HG03520 (cell line): Measurements from ENCODE around the gene AHCY.
"Not testable (repeated sequence)": the region's sequence is repeated elsewhere in the genome, so short reads cannot be mapped to it uniquely, and the experiment has no call there.

Experiments
- ATAC-seq: cut with Tn5 transposase; IDR thresholded peaks from one replicate; pipeline ENCODE4 v1.9.1; 2021; ENCODE audit warnings: mild to moderate bottlenecking, moderate library complexity; ENCODE audit not compliant: unreplicated experiment

The AHCY gene

DNA sequence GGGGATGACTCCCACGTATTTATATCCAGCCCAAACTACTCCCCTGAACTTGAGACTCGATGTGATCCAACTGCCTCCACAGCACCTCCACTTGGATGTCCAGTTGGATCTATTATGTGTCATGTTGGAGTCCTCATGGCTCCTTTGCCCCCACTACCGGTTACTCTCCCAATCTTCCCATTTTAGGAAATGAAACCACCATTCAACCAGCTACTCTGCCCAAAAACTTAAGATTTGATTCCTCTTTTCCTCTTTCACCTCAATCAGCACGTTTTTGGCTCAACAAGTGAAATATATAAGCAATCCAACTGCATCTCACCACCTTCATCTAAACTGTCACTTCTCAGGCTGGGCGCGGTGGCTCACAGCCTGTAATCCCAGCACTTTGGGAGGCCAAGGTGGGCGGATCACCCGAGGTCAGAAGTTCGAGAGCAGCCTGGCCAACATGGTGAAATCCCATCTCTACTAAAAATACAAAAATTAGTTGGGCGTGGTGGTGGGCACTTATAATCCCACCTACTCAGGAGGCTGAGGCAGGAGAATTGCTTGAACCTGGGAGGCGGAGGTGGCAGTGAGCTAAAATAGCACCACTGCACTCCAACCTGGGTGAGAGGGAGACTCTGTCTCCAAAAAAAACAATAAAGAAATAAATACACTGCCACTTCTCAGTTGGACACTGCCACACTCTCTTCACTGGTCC lies 3.4 kb downstream of the AHCY start:
- ATAC-seq, result no peak

DNA sequence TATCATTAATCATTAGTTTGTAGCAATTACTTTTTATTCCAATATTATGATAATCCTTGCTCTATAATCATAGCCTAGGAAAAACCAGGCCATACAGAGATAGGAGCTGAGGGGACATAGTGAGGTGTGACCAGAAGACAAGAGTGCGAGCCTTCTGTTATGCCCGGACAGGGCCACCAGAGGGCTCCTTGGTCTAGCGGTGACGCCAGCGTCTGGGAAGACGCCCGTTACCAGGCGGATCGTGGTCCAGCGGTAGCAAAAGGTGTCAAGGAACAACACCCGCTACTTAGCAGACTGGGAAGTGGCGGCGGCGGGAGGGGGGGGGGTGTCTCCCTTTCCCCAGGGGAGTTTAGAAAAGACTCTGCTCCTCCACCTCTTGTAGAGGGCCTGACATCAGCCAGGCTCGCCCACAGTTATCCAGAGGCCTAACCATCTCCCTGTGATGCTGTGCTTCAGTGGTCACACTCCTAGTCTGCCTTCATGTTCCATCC lies 4.8 kb downstream of the AHCY start:
- not testable (repeated sequence) for ATAC-seq

DNA sequence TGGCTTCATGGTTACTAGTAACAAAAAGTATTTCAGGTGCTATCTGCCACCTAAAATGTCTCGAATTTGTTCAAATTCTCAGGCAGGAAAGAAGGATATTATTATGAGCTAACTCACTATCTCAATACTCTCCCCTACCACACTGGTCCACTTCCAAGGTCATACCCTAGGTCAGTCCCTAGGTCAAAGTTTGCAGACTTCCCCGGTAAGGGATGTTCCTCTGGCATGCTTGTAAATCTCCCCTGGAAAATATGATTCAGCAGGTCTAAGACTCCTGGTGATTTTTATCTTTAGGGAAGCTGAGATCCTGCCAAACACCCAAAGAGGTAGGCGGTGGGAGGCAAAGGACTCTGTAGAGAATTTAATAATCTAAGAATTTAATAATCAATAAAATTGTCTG lies 6.7 kb downstream of the AHCY start:
- ATAC-seq, result no peak

DNA sequence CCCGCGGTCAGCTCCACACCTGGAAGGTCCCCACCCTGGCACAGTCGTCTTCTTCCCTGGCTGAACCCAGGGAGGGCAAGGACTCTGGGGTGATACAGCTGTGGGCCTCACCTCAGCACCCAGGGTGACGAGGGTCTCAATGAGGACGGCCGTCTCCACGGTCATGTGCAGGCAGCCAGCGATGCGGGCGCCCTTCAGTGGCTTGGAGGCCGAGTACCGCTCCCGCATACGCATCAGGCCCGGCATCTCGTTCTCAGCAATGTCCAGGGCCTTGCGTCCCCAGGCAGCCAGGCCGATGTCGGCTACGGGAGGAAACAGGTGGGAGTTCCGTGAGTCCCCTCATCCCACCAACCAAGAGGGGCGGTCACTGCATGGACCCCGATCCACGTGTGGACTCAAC lies 7.9 kb downstream of the AHCY start:
- no peak for ATAC-seq

DNA sequence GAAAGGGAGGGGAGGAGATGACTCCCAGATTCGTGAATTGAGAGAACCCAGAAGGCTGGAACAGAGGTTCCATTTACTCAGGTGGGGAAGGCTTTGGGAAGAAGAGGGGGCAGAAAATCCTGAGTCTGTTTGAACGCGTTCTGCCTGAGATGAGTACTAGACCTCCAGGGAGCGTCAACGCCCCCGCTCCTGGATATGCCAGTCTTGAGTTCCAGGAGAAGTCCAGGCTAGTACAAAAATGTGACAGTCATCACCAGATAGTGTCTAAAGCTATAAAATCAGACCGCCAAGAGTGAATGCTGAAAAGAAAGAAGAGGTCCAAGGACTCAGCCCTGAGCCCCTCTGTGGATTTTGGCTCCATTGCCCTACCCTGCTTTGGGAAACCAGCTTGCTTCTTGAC lies 8.6 kb downstream of the AHCY start:
- no peak for ATAC-seq

DNA sequence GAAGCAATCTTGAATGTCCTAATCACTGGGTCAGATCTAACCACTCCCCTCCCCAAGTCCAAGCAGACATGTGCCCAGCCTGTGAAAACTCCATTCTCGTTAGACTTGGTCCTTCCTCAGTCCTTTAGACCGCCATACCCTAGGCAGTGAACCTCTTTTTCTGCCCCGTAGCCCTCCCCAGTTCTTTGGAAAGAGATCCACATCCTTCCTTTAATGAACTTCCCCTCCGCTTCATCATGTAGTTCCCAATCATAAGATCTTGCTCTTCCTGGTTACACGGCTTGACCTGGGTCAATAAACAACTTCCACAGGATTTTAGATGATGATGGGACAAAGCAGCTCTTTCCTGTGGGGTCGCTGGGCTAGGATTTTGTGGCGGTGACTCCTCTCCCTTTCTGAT lies 9.6 kb downstream of the AHCY start:
- no peak for ATAC-seq

DNA sequence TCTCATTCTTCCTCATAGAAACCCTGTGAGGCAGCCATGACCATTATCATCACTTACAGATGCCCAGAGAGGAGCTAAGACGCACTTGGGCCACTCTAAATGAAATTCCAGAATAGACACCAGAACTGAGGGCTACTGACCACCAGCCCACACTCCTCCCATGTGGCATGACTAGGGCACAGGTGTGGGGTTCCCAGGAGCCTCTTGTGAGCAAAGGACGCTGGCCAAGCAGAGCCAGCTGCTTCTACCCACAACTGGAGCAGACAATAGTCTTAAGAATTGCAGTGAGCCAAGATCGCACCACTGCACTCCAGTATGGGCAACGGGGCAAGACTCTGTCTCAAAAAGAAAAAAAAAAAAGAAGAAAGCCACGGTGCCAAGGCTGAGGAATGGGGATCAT lies 10.0 kb downstream of the AHCY start:
- no peak for ATAC-seq

DNA sequence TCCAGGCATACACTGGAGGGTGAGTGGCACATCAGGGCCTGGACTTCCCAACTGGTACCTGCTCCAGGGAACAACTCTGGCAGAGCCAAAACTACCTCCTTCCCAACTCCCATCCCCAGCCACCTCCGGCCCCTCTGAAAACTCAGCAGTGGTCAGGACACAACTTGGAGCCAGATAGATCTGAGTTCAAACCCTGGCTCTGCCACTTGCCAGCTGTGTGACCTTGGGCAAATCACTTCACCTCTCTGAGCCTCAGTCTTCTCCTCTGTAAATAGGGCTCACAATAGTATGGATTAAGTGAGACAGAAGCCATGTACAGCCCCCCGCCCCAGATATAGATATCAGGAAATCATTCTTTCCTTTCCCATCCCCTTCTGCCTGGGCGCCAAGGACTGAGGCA lies 10.7 kb downstream of the AHCY start:
- no peak for ATAC-seq

DNA sequence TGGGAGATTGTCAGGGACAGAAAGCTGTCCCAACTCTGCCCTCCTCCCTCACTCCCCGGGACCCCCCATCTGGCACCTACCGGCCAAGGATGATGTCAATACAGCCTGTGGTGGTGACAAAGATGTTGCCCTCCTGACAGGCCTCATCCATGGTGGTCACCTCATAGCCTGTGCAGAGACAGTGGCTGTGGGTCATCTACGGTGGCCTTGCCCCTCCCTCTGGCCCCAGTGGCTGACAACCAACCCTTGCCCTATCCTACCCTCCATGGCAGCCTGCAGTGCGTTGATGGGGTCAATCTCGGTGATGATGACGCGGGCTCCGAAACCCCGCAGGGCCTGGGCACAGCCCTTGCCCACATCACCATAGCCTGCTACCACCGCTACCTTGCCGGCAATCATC lies 12.7 kb downstream of the AHCY start:
- no peak for ATAC-seq

DNA sequence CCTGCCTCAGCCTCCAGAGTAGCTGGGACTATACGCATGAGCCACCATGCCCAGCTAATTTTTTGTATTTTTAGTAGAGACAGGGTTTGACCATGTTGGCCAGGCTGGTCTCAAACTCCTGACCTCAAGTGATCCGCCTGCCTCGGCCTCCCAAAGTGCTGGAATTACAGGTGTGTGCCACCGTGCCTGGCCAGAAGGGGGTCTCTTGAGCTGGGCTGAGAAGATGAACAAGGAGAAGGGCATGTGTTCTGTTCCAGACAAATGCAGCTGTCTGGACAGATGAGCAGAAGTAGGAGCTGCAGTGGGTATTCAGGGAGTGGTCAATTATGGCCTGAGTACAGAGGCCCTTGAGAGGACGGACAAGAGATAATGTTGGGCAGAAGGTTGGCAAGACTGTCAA lies 15.7 kb downstream of the AHCY start:
- ATAC-seq, result not testable (repeated sequence)

DNA sequence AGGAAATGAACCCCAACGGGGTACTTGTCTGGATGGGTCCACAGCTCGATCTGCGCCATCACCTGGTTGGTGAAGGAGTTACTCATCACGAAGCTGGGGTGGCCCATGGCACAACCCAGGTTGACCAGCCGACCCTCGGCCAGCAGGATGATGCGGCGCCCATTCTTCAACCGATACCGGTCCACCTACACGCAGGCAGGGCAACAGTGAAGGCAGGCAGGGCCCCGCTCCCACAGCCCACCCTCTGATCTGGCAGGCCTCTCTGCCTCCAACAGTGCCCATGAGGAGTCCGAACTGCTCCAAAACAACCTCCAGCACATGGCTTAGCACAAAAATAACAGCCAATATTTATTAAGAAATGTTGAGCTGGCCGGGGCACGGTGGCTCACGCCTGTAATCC lies 17.7 kb downstream of the AHCY start:
- ATAC-seq, result no peak

DNA sequence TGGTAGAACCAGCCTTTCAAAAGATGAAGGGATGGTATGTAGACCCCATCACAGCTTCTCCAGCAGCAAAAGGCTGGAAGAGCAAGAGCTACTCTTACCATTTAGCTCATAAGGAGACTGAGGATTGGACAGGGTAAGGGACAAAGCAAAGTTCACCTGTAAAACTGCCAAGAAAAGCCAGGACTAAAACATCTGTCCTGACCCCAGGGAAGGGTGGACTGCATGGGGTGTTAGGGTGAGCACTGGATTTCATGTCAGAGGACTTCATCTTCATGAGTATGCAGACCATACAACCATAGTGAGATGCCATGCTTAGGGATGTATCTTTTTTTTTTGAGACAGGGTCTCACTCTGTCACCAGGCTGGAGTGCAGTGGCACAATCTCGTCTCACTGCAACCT lies 19.3 kb downstream of the AHCY start:
- ATAC-seq, result no peak

DNA sequence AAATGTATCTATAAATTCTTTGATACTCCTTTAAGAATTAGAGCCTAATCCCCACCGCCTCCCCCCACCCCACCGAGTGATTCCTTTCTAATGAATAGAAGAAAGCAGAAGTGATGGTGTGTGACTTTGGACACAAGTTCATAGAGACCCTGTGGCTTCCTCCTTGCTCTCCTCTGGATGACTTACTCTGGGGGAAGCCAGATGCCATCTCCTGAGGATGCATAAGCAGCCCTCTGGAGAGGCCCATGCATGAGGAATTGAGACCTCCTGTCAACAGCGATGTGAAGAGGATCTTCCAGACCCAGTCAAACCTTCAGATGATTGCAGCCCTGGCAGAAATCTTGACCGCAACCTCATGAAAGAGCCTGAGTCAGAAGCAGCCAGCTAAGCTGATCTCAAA lies 21.1 kb downstream of the AHCY start:
- ATAC-seq, result no peak

DNA sequence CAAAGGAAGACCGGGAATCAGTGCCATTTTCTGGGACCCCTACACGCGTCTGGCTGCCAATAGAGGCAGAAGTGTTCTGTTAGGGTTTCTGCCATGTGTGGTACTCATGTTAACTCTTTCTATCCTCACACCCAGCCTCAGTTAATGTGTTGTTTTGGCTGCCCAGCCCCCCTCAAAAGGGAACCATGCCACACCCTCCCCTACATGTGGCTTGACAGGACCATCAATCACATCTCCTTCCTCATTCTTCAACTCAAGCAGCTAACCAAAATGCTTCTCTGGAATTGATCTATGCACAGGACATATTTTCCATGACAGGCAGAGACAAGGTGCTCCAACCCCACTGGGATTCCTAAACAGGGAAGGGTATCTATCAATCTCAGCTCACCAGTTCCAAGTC lies 22.0 kb downstream of the AHCY start:
- no peak for ATAC-seq

DNA sequence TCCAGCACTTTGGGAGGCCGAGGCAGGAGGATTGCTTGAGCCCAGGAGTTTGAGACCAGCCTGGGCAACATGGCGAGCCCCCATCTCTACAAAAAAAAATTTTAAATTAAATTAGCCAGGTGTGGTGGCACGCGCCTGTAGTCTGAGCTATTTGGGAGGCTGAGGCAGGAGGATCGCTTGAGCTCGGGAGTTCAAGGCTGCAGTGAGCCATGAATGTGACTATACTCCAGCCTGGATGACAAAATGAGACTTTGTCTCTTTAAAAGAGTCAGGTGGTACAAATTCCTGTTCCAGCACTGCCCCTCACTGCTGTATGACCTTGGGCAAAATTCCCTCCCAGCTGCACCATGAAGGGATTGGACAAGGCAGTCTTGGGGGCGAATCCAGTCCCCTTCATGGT lies 28.5 kb downstream of the AHCY start:
- ATAC-seq, result no peak

DNA sequence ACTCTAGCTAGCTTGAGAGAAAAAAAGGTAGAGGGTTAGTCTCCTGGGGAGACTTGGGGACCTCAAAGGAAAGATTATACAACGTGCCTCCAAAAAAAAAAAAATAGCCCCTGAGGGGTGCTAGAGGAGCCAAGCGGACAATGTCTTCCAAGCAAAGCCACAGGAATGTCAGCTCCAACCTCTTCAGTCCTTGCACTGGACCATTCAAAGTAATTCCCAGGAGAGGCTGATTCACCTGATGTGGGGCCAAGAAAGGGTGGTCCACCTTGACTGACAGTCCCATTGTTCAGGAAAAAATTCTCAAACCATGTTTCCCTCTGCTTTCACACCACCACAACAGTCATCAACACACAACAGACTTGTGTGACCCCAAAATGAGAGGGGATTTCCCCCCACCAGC lies 31.2 kb downstream of the AHCY start:
- ATAC-seq, result no peak

DNA sequence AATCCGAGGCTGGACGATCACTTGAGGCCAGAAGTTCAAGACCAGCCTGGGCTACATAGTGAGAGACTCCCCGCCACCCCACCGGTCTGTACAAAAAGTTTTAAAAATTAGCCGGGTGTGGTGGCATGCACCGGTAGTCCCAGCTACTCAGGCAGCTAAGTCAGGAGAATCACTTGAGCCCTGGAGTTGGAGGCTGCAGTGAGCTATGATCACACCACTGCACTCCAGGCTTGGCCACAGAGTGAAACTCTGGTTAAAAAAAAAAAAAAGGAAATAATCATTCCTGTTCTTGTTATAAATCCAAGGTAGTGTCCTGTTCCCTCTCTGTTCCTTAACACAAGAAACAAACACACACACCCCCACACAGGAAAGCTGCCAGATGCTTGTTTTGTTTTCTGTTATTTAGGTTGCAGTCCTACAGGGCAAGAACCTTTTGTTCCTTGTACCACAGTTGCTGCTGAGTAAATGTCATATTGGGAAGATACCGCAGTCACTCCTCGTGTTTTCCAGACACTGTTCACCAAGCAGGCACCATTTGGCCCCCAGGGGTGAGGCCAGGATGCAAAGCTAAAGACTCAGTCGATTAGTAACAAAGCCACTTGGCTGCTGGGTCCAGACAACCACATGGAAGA lies 33.0 kb downstream of the AHCY start:
- ATAC-seq, result no peak

DNA sequence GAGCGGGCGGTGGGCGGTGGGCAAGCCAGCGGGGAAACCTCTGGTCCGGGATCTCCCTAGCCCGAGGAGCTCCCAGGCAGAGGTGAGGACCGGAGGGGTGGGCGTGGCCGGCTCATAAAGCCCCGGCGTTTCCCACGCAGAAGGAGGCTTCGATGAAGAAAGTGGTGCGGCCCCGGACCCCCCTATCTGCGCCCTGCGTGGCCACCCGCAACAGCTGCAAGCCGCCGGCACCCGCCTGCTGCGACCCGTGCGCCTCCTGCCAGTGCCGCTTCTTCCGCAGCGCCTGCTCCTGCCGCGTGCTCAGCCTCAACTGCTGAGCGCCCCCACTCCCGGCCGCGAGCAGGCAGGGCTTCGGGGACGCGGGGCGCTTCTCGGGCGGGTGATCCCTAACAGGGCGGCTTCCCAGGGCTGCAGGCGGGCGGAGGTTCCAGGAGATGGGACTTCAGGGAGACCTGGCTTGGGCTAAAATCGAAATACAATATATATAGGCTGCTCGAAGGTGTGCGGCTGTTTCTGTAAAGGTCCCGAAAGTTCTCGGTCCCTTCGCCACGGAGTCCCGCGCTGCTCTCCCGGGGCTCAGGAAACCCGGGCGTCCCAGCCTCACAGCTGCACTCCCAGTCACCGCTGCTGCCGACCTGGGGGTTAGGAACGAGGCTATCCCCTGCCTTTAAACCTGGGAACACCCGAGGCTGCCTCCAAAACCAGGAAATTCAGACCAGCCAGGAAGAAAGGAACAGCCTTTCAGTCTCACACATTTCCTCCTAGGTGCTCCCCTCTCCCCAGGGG lies 34.1 kb downstream of the AHCY start:
- ATAC-seq, result no peak

DNA sequence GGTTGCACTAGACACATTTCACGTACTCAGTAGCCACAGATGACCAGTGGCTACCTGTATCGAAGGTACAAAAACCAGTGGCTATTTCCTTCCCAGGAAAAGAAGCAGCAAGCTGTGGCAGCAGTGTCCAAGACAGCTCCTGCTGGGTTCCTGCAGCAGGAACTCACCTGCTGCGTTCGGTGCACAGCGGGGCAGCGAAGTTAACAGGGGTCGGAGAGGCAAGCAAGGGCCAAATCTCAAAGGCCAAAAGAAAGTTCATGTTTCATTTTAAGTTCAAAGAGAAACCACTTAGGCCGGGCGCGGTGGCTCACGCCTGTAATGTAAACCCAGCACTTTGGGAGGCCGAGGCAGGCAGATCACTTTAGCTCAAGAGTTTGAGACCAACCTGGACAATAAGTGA lies 35.0 kb downstream of the AHCY start:
- ATAC-seq, result no peak

DNA sequence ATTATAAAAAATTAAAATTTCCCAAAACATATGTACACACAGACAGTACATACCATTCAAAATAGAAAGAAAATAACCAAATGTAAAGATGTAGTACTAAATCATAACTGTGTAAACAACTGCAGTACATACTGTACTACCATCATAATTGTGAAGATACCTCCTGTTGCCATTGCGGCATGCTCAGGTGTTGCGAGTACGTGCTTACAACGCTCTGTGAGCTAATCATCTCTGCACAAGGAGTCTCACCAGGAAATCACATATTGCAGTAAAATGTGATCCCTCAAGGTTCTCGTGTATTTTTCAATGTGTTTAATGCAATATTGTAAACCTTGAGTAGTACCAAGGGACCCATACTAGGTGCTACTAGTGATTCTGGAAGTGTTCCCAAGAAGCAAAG lies 39.0 kb downstream of the AHCY start:
- ATAC-seq, result no peak

DNA sequence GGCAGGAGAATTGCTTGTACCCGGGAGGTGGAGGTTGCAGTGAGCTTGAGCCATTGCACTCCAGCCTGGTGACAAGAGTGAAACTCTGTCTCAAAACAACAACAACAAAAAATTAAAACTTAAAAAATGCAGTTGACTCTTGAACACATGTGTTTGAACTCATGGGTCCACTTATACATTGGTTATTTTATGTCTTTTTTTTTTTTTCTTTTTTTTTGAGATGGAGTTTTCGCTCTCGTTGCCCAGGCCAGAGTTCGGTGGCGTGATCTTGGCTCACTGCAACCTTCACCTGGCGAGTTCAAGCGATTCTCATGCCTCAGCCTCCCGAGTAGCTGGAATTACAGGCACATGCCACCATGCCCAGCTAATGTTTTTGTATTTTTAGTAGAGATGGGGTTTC lies 39.7 kb downstream of the AHCY start:
- not testable (repeated sequence) for ATAC-seq
